GM19025 (cell line): ENCODE measurements around the gene RGR.
"Not testable (repeated sequence)": the region's sequence is repeated elsewhere in the genome, so short reads cannot be mapped to it uniquely, and the experiment has no call there.

Source experiments
- ATAC-seq: cut with Tn5 transposase; IDR thresholded peaks from one replicate; pipeline ENCODE4 v1.9.1; 2021; ENCODE audit warnings: mild to moderate bottlenecking, low read depth, moderate library complexity; ENCODE audit not compliant: unreplicated experiment

RGR gene

GRCh38 chr10:84256510-84257342 is 11.9 kb downstream of the RGR start:
- no peak for ATAC-seq

- no peak for ATAC-seq
Observed at GRCh38 chr10:84257343-84258020, 12.6 kb downstream of the RGR start.

GRCh38 chr10:84258034-84258695 is 13.3 kb downstream of the RGR start:
- ATAC-seq: no peak

GRCh38 chr10:84261236-84261915 is 16.5 kb downstream of the RGR start:
- ATAC-seq: no peak

GRCh38 chr10:84262190-84262956 is 17.5 kb downstream of the RGR start:
- no peak for ATAC-seq

- no peak for ATAC-seq
Observed at GRCh38 chr10:84263716-84264115, 18.9 kb downstream of the RGR start.

- peak; percentile 92 for ATAC-seq
Observed at GRCh38 chr10:84264611-84265141, 19.8 kb downstream of the RGR start.

- no peak for ATAC-seq
Observed at GRCh38 chr10:84265418-84265817, 20.6 kb downstream of the RGR start.

GRCh38 chr10:84267503-84268126 is 22.8 kb downstream of the RGR start:
- ATAC-seq: no peak

- no peak for ATAC-seq
Observed at GRCh38 chr10:84269162-84269561, 24.3 kb downstream of the RGR start.

- ATAC-seq: no peak
Observed at GRCh38 chr10:84269773-84270172, 24.9 kb downstream of the RGR start.

GRCh38 chr10:84270708-84271107 is 25.9 kb downstream of the RGR start:
- ATAC-seq: no peak

- ATAC-seq: not testable (repeated sequence)
Observed at GRCh38 chr10:84279876-84280475, 35.1 kb downstream of the RGR start.

- ATAC-seq: no peak
Observed at GRCh38 chr10:84286695-84287094, 41.8 kb downstream of the RGR start.

- no peak for ATAC-seq
Observed at GRCh38 chr10:84288151-84288550, 43.3 kb downstream of the RGR start.

GRCh38 chr10:84289521-84290200 is 44.8 kb downstream of the RGR start:
- no peak for ATAC-seq

GRCh38 chr10:84290235-84290634 is 45.4 kb downstream of the RGR start:
- ATAC-seq: no peak

GRCh38 chr10:84291384-84291783 is 46.5 kb downstream of the RGR start:
- ATAC-seq: no peak
